Epithelial cell of prostate (primary cell): ENCODE data around the gene PLD5.
"Not testable (repeated sequence)": the region's sequence is repeated elsewhere in the genome, so short reads cannot be mapped to it uniquely, and the experiment has no call there.

Experiments used
- DNase-seq: peaks from one replicate; pipeline ENCODE4 v3.0.0-alpha.2; 2011; ENCODE audit warnings: low read depth, low spot score
- H3K27ac ChIP-seq: fragments of 450-650 bp; 2 replicates; pipeline ENCODE4 v1.5.1; 2017; ENCODE audit warnings: mild to moderate bottlenecking

PLD5 gene

GRCh38 chr1:242089911-242090310 lies 434.6 kb downstream of the PLD5 start:
- DNase-seq, result no peak
- no peak overlapping the region for H3K27ac ChIP-seq

GRCh38 chr1:242088875-242089274 lies 435.6 kb downstream of the PLD5 start:
- no peak for DNase-seq
- H3K27ac ChIP-seq, result no peak overlapping the region

- H3K27ac ChIP-seq, result no peak overlapping the region
- no peak for DNase-seq
These were observed 437.8 kb downstream of the PLD5 start for GRCh38 chr1:242086706-242087105.

- H3K27ac ChIP-seq, result no peak overlapping the region
- DNase-seq, result no peak
These were observed 438.4 kb downstream of the PLD5 start for GRCh38 chr1:242086093-242086492.

- DNase-seq, result no peak
- H3K27ac ChIP-seq, result no peak overlapping the region
These were observed 440.8 kb downstream of the PLD5 start for GRCh38 chr1:242083742-242084141.

GRCh38 chr1:242081446-242081845 lies 443.1 kb downstream of the PLD5 start:
- DNase-seq, result no peak

GRCh38 chr1:242065813-242066212 lies 458.7 kb downstream of the PLD5 start:
- DNase-seq, result no peak
- H3K27ac ChIP-seq, result no peak overlapping the region

More at GRCh38 chr1:242081446-242081845, 443.1 kb downstream of the PLD5 start:
- no peak overlapping the region for H3K27ac ChIP-seq

- H3K27ac ChIP-seq, result no peak overlapping the region
- DNase-seq, result no peak
These were observed 462.2 kb downstream of the PLD5 start for GRCh38 chr1:242062271-242062670.

GRCh38 chr1:242059976-242060375 lies 464.5 kb downstream of the PLD5 start:
- no peak for DNase-seq
- no peak overlapping the region for H3K27ac ChIP-seq

GRCh38 chr1:242058582-242058981 lies 465.9 kb downstream of the PLD5 start:
- DNase-seq, H3K27ac ChIP-seq: not testable (repeated sequence)

- H3K27ac ChIP-seq, DNase-seq: not testable (repeated sequence)
These were observed 466.3 kb downstream of the PLD5 start for GRCh38 chr1:242058181-242058580.

- no peak overlapping the region for H3K27ac ChIP-seq
- DNase-seq, result no peak
These were observed 466.8 kb downstream of the PLD5 start for GRCh38 chr1:242057745-242058115.

- no peak overlapping the region for H3K27ac ChIP-seq
- no peak for DNase-seq
These were observed 467.3 kb downstream of the PLD5 start for GRCh38 chr1:242056988-242057744.

GRCh38 chr1:242055749-242056320 lies 468.7 kb downstream of the PLD5 start:
- H3K27ac ChIP-seq, result no peak overlapping the region
- DNase-seq, result peak; percentile 20

GRCh38 chr1:242043165-242043564 lies 481.3 kb downstream of the PLD5 start:
- no peak overlapping the region for H3K27ac ChIP-seq
- no peak for DNase-seq

- H3K27ac ChIP-seq, result no peak overlapping the region
- no peak for DNase-seq
These were observed 490.1 kb downstream of the PLD5 start for GRCh38 chr1:242034392-242034791.

GRCh38 chr1:242033447-242033846 lies 491.1 kb downstream of the PLD5 start:
- no peak overlapping the region for H3K27ac ChIP-seq
- DNase-seq, result no peak
